A549 treated with AZD9567 at 1 μM for 4 hours (cell line): ENCODE results near the gene OR8G5. TPM values are rescaled to one million over a fixed set of nuclear protein-coding genes. Genes with fewer than 3 reads are reported as not detected.

Experiments used
- total RNA-seq: library from RNA; stranded (reverse); fragments of 200-300 nt; extraction: Qiagen RNA extraction; gene quantifications from 5 replicates; pipeline ENCODE4 v1.2.3, GENCODE V29; 2022; ENCODE audit not compliant: insufficient read depth

Gene OR8G5, protein sequence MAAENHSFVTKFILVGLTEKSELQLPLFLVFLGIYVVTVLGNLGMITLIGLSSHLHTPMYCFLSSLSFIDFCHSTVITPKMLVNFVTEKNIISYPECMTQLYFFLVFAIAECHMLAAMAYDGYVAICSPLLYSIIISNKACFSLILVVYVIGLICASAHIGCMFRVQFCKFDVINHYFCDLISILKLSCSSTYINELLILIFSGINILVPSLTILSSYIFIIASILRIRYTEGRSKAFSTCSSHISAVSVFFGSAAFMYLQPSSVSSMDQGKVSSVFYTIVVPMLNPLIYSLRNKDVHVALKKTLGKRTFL
- not detected in 5 replicates for total RNA-seq

DNA sequence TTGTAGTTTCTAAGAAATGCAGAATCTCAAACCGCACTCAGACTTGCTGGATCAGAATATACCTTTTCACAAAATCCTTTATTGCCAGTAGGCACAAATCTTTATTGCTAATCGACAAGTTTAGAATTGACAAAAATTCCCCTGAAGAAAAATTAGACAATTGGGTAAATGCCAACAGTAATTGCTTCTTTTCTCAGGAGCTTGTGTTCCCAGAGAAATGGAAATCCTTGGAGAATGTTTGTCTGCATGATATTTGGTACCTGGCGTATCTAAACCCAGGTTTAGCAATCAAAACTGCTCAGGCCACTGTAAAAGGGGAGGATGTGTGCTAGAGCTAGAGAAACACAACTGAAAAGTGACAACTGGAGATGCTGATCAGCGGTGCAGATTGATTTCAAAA, at the start of gene OR8G5:
OR8G5 (plus strand) TSS at position 301 of the 400 bp plus-strand sequence. CDS start 8,556 bp downstream, outside the sequence.

DNA sequence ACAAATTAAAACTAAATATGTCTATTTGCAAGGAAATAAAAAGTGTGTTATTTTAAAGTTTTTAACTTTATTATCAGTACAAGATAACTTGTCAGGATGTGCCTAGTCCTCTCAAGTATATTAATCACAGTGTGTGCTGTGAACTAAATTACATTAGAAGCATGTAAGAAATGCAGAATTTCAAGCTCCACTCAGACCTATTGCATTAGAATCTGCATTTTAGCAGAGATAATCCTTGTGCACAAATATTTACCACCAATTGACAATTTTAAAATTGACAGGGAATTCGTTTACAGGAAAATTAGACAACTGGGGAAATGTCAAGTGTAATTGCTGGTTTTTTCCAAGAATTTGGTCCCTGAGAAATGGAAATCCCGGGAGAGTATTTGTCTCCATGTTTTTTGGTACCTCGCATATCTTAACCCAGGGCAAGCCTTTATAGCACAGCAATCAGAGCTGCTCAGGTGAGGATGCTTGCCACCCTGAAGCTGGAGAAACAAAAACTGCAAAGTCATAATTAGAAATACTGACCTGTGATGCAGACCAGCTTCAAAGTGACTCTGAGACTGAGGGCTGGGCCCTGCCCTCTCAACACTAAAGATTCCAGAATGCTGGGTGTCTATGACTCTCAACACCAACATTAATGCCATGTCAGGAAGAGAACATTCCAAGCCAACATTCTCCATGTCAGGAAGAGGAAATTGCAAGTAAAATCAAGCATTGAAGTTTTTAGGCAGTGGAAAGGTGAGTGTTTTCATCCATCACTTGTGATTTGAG, 15.4 kb upstream of the OR8G5 start, which contains the start of gene OR8G1:
OR8G1 (plus strand) TSS at position 475 of the 777 bp plus-strand sequence. CDS start 8,581 bp downstream, outside the sequence.

DNA sequence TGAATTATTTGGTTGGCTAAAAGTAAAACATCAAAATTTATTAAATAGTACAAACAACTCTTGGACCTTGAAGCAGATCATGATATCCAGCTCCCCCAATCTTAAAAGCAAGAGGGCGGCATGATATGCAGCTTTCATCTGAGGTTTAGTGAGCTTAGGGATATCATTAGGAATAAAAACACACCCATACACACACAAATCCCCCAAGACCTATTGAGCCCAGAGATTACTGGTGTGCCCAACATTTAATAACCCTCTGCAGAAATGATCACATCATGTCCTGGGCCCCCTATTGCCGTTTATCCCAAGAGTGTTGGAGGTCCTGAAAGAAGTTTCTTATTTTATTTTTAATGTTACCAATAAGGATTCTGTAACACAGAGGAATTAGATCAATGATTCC, 57.7 kb downstream of the OR8G5 start, which contains the start of gene OR8D1:
OR8D1 (minus strand) TSS at position 101 of the 400 bp plus-strand sequence. CDS start 3,183 bp downstream, outside the sequence.

Other genes with a start within 250 kb of the OR8G5 start
- gene OR10G4, start 243.4 kb upstream of the OR8G5 start, total RNA-seq = not detected in 5 replicates
- not detected in 5 replicates for gene OR10G9, start 233.4 kb upstream of the OR8G5 start, total RNA-seq
- gene OR10G8, start 229.6 kb upstream of the OR8G5 start, total RNA-seq = not detected in 5 replicates
- not detected in 5 replicates for gene OR10G7, start 215.1 kb upstream of the OR8G5 start, total RNA-seq
- gene VWA5A, start 140.9 kb upstream of the OR8G5 start, total RNA-seq = 0.20 to 0.25 TPM (median 0.23 TPM) in 4 of 5 replicates, not detected in the other
- not detected in 5 replicates for gene OR10D3, start 73.0 kb upstream of the OR8G5 start, total RNA-seq
- not detected in 5 replicates for gene OR8G1, start 15.3 kb upstream of the OR8G5 start, total RNA-seq
- not detected in 5 replicates for gene OR8D1, start 57.6 kb downstream of the OR8G5 start, total RNA-seq
- not detected in 5 replicates for gene OR8D2, start 63.8 kb downstream of the OR8G5 start, total RNA-seq
- gene OR8B2, start 128.1 kb downstream of the OR8G5 start, total RNA-seq = not detected in 5 replicates
- not detected in 5 replicates for gene OR8B3, start 142.6 kb downstream of the OR8G5 start, total RNA-seq
- not detected in 5 replicates for gene OR8B4, start 168.5 kb downstream of the OR8G5 start, total RNA-seq
- gene OR8B8, start 189.3 kb downstream of the OR8G5 start, total RNA-seq = not detected in 5 replicates